GM04504 (cell line): ENCODE data around the gene LBX1.

Experiments used
- DNase-seq: peaks from one replicate; pipeline ENCODE4 v3.0.0-alpha.2; 2012; ENCODE audit warnings: low read depth

The LBX1 gene, protein sequence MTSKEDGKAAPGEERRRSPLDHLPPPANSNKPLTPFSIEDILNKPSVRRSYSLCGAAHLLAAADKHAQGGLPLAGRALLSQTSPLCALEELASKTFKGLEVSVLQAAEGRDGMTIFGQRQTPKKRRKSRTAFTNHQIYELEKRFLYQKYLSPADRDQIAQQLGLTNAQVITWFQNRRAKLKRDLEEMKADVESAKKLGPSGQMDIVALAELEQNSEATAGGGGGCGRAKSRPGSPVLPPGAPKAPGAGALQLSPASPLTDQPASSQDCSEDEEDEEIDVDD

GRCh38 chr10:101229266-101230182, at the start of gene LBX1:
TSS of gene LBX1 (minus strand) at chr10:101229463. CDS start at chr10:101228815, 648 bp downstream.
- no peak for DNase-seq

GRCh38 chr10:101273741-101274140, 44.5 kb upstream of the LBX1 start:
- no peak for DNase-seq

GRCh38 chr10:101273330-101273729, 44.1 kb upstream of the LBX1 start:
- DNase-seq, result no peak

DNA sequence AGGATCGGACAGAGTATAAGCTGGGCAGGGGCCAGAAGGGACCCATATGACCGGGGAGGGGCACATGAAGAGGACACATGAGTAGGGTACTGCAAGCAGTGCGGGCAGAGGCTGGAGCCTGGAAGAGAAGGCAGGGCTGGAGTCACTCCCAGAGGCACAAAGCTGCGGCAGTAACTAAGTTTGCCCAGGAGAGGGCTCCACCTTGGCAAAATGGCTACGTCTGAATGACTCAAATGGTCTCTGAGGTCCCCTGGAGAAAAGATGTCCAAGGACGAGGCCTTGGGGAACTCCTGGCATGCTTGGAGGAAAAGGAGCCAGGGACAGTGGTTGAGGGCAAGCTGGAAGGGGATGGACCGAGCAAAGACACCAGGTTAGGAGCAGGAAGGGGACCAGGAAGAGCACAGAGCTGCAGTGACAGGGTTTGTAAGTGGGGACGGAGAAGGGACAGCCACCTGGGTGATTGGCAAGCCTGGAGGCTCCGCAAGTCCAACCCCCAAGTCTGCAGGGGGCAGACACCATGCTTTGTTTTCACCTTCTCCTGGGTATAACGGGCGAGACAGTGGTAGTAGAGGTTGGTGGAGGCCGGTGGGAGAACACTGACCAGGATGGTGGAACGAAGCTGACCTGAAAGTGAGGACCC, 43.1 kb upstream of the LBX1 start:
- peak; percentile 24 for DNase-seq

- no peak for DNase-seq
These were observed 41.5 kb upstream of the LBX1 start for GRCh38 chr10:101270763-101271162.

DNA sequence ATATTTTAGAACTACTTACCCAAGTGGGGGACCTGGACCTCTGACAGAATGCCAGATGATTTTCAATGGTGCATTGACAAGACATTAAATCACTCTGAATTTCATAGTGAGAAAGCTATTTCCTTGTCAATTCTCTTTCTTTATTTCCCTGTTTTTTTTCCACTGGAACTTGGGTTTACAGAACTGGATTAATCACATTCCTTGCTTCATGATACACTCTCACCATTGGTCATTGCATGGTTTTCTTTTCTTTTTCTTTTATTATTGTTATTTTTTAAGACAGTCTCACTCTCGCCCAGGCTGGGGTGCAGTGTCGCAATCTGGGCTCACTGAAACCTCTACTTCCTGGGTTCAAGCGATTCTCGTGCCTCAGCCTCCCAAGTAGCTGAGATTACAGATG, 38.5 kb upstream of the LBX1 start:
- DNase-seq, result no peak

- no peak for DNase-seq
These were observed 38.0 kb upstream of the LBX1 start for GRCh38 chr10:101267290-101267680.

- DNase-seq, result no peak
These were observed 37.4 kb upstream of the LBX1 start for GRCh38 chr10:101266381-101267289.

DNA sequence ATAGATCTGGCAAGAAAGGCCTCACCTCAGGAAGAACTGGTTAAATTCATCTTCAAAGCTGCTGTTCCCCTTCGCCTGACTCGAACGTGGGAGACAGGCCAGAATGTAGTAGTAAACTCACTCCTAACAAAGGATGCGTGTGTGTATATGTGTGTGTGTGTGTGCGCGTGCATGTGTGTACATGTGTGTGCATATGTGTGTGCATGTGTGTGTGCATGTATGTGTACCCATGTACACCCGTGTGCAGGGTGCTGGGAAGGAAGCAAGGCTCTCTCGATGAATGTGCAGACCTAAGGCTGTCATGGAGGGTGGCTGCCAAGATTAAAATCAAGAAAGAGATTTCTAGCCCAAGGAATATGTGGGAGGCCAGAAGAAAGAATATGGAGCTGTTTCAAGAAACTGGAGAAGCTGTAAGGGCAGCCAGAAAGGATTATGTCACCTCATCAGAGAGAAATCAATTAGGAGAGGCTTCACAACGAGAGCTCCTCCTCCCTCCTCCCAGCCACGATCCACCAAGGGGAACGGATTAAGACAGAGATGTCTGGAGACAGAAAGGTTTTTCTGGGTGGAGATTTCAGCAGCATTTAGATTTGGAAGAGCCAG, 34.0 kb upstream of the LBX1 start:
- DNase-seq, result no peak

DNA sequence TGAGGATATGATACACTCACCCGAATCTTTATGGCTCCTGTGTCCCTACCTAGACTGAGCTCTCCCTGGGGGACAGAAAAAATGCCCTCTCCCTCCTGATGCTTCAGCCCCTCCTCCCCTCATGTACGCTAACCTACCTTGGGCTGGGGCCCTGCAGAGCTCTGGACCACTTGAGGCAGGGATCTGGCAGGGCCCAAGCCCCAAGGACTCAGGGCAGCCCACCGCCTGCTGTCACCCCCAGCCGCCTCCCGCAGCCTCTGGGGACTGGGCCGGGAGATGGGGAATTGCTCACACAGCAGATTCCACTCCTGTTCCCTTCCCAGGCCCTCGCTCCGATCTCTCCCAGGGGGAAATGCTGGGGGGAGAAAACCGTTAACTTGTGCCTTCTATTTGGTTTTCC, 32.9 kb upstream of the LBX1 start:
- no peak for DNase-seq

GRCh38 chr10:101261702-101262101, 32.4 kb upstream of the LBX1 start:
- no peak for DNase-seq

DNA sequence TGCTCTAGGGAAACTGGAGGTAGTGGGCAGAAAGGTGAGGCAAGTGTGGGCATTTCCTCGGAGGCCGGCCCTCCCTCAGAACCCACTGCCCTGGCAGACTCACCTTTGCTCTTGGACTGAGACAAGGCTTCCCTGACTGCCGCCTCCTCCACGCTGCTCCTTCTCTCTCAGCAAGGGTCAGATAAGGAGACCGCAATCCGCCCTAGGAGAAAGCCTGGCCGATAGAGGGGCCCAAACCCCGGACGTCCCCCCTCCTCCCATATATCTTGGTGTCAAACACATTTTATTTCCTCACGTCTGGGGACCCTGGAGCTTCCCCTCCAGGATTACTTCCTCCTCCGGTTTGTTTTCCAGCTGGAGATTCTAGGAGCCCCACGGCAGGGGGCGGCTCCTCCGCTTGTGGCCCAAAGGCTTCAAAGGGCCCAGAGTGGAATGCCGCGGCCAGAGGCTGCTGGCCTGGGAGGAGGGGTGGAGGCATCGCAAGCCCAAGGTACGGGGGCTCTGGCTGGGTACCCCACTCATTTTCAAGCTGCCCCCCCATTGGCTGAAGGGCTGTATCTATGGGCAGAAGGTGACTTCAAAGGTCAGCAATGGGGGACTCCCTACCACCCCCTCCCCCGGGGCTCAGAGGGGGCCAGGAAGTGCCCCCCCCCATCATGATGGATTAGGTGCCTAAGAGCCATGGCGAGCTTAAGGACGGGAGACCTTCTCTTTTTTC, 31.7 kb upstream of the LBX1 start:
- no peak for DNase-seq

GRCh38 chr10:101258179-101258885, 29.1 kb upstream of the LBX1 start:
- DNase-seq, result no peak

DNA sequence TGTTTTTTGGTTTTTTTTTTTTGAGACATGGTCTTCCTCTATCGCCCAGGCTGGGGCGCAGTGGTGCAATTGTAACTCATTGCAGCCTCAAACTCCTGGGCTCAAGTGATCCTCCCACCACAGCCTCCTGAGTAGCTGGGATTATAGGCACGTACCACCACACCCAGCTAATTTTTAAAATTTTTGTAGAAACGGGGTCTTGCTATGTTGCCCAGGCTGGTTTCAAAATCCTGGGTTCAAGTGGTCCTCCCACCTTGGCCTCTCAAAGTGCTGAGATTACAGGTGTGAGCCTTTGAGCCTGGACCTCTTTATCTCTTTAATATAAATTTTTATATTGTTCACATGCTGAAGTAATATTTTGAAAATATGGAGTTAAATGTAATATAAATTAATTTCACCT, 28.2 kb upstream of the LBX1 start:
- no peak for DNase-seq

- DNase-seq, result no peak
These were observed 27.8 kb upstream of the LBX1 start for GRCh38 chr10:101257084-101257483.

GRCh38 chr10:101256387-101256786, 27.1 kb upstream of the LBX1 start:
- no peak for DNase-seq

DNA sequence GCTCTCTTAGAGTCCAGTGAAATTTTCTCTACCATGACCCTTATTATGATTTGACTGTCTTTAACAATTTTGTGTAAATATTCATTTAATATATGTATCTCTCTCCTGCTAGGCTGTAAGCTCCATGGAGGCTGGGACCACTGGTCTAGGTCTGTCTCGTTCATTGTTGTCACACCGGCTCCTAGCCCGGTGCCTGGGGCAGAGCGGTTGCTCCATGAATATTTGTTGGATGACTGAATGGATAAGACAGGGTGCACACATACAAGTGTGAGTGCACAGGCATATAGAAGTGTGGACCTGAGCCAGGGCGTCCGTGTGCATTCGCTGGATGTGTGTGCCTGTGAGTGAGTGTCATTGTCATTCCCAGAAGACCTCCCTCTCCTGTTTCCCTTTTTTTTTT, 20.9 kb upstream of the LBX1 start:
- DNase-seq, result no peak

DNA sequence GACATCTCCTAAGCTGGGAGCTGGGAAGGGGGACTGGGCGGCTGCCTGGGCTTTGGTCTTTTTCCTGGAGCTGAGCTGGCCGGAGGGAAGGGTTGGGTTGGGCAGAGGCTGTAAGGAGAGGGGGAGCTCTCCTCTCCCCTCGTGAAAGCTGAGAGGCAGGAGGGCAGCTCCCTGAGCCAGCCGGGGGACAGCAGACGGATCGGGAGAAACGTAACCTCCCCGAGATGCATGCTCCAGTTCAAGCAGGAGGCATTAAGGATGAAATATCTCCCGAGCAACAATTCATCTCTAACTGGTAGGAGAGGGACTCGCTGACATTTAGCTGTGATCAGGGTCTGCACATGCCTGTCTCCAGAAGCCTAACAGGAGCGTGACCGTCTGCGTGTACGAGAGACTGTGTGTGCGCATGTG, 19.9 kb upstream of the LBX1 start:
- DNase-seq, result no peak

DNA sequence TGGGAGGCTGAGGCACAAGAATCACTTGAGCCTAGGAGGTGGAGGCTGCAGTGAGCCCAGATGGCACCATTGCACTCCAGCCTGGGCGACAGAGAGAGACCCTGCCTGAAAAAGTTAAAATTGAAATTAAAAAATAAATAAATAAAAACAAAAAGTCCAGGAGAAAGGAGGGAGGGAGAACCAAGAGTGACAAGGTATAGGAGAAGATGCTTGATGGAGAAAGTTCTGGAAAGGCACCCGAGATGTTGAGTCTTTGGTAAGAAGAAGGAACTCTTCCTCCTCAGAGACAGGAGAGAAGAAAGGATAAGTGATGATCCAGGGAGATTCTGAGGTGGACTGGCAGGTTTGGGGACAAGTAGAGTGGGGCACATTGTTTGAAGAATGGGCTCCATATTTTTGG, 17.4 kb upstream of the LBX1 start:
- no peak for DNase-seq
